NCI-H187 (cell line): ENCODE data around the gene IFNG.

Experiments
- DNase-seq, 2 experiments: peaks; one replicate each; lab custom pipeline; 2025; lab: John Stamatoyannopoulos, UW

IFNG gene

GRCh38 chr12:68115281-68115680 lies 44.3 kb downstream of the IFNG start:
- no peak for DNase-seq

- DNase-seq = peak in 1 of 2 experiments; percentile 8
Observed at GRCh38 chr12:68114606-68115005, 44.9 kb downstream of the IFNG start.

- DNase-seq = no peak
Observed at GRCh38 chr12:68113644-68114043, 45.9 kb downstream of the IFNG start.

DNA sequence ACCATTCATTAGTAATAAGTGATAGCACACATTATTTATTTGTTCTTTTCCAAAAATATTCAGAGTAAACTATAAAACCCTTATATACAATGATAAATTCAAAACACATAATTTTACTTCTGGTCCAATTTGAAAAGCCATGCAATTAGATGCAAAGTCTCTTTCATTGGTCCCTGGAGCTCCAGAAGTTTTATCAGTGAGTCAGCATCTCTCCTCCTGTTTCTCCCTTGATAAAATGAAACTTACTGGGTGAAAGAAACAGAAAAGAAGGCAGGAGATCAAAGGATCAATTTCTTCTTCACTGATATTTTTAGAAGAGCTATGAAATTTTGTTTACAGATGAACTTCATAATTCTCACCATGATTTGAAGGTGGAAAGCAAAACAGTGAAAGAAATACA lies 47.5 kb downstream of the IFNG start:
- no peak for DNase-seq

DNA sequence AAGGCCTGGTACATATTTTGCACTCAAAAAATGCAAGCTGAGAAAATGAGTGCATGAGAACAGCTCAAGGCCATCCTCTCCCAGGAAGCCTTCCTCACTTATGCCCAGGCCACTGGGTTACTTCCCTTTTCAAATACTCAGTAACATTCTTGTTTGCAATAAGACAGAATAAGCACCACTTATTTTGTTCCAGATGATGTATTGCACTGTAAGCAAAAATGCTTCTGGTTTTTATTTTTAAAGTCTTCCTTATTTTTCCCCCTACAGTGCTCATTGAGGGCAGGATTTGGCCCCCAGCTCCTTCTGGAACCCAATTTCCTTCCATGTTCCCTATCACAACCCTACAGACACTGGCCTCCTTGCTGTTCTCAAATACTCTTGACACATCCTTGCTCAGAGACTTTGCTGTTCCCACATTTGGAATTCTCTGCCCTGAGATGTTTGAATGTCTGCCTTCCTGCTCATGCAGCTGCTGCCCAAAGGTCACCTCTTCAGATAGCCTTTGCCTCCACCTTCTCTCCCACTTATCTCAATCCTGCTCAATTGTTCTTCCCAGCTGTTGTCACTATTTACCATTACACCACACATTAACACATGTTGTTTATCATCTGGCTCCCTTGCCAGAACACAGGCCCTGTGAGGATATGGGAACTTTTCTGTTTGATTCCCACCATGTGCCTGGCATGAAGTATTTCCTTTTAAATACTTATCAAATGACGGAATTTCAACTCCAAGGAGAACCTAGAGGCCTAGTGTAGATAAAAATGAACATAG lies 49.9 kb downstream of the IFNG start:
- no peak for DNase-seq

DNA sequence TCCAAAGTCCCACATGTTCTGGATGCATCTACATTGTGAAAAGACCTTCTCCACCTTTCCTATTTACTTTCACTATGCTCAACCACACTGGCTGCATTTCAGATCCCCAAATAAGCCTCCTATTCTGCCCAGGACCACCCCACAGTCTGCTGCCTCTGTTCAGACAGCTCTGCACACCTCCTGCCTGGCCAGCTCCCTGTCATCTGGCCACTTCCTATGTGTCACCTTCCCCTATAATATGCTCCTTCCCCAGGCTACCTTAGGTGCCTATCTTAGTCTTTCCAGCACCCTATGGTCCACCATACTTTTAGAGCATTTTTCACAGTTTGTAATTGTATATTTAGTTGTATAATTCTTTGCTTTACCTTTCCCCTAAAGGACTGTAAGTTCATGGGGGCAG lies 50.5 kb downstream of the IFNG start:
- DNase-seq = no peak

DNA sequence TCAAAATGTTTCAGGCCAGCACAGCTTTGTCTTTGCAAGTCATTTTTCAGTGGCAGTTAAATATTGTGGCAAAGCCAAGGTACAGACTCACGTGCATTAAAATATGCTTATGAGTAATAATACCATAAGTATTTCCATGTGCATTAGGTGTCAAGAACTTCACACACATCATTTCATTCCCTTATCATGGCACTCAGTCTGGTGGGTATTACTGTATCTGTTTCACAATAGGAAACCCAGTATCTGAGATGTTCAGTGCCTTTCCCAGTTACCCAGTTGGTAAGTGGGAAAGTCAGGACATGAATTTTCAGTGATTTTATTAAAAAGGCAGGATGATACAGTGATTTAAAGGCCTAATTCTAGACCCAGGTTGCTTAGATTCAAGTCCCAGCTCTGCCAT lies 52.9 kb downstream of the IFNG start:
- DNase-seq = no peak

GRCh38 chr12:68106160-68106559 lies 53.4 kb downstream of the IFNG start:
- no peak for DNase-seq
